C4-2B (cell line): ENCODE data around the gene SRPK1.

ENCODE experiments used
- H3K27ac ChIP-seq: fragments of 450-650 bp; 2 replicates; pipeline ENCODE4 v1.5.1; 2017
- CTCF ChIP-seq: fragments of 450-650 bp; conservative IDR thresholded peaks from 2 replicates; pipeline ENCODE4 v1.5.1; 2017; ENCODE audit warnings: mild to moderate bottlenecking
- ZFX ChIP-seq: fragments of 450-650 bp; IDR thresholded peaks from 2 replicates; pipeline ENCODE4 v1.6.1; 2017

SRPK1 gene

GRCh38 chr6:35788423-35788982 lies 132.4 kb downstream of the SRPK1 start:
- TF ChIP-seq CTCF (no peak), ZFX (no peak)
- H3K27ac ChIP-seq: no peak overlapping the region

GRCh38 chr6:35787266-35788218 lies 133.4 kb downstream of the SRPK1 start:
- H3K27ac ChIP-seq: no peak overlapping the region
- TF ChIP-seq CTCF (no peak), ZFX (no peak)

GRCh38 chr6:35786810-35787209 lies 134.1 kb downstream of the SRPK1 start:
- TF ChIP-seq CTCF: no peak
- no peak for TF ChIP-seq ZFX
- H3K27ac ChIP-seq: no peak overlapping the region

GRCh38 chr6:35786272-35786671 lies 134.6 kb downstream of the SRPK1 start:
- no peak overlapping the region for H3K27ac ChIP-seq
- no peak for TF ChIP-seq CTCF
- TF ChIP-seq ZFX: no peak

- no peak for TF ChIP-seq ZFX
- TF ChIP-seq CTCF: no peak
These were observed 136.7 kb downstream of the SRPK1 start for GRCh38 chr6:35784200-35784599.

More at GRCh38 chr6:35784200-35784599, 136.7 kb downstream of the SRPK1 start:
- H3K27ac ChIP-seq: no peak overlapping the region
